Neural progenitor cell (in vitro differentiated cells): Measurements from ENCODE around the gene HOXB4.

Experiments
- EZH2 ChIP-seq: fragments of 200-600 bp; sonication (generic); IDR thresholded peaks from 2 replicates; pipeline ENCODE4 v1.6.1; 2017; ENCODE audit warnings: antibody characterized with exemption, mild to moderate bottlenecking, moderate library complexity
- EZH2phosphoT487 ChIP-seq: fragments of 200-600 bp; sonication (generic); IDR thresholded peaks from 2 replicates; pipeline ENCODE4 v1.6.1; 2017; ENCODE audit warnings: antibody characterized with exemption
- TF ChIP-seq, protein P1 (sequence below): fragments of 200-600 bp; sonication (generic); IDR thresholded peaks from 2 replicates; pipeline ENCODE4 v1.5.1; 2017; ENCODE audit warnings: antibody characterized with exemption, mild to moderate bottlenecking

DNA sequence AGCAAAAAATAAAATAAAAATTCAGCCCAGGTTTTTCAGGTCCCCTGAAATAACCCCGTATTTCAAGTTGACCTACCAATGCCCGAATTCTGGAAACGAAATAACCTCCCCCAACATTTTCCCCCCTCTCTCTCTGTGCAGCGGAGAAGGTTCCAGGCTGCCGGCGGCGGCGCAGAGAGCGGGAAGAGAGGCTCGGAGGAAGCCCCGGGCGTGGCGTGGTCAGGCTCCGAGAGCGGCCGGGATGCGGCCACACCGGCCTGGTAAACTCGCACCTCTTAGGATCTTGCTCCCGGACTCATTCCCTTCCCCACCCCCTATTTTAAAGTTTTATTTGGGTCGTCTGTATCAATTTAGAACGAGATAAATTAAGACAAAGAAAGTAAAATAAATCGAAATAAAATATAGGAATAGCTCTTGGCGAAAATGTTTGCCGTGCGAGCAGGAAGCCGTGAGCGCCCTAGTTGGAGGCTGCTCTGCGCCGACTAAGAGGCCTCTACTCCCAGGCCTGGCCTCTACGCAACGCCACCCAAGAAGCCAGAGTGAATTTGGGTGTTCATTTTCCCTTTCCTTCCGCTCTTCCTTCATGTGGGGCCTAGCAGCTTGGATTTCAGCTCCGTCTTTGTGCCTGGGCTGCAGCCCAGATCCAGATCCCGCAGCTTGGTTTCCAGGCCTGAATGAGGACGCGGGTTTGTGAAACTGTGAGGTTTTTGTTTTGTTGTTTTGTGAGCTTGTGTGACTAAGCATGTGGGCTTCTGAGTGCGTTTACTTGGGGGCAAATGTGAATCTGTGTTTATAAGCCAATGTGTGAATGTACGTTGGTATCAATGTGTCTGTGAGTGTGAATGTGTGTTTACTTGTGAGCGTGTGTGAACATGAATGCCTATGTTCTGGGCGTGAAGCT, 28.1 kb upstream of the HOXB4 start:
- TF ChIP-seq, protein P1, sequence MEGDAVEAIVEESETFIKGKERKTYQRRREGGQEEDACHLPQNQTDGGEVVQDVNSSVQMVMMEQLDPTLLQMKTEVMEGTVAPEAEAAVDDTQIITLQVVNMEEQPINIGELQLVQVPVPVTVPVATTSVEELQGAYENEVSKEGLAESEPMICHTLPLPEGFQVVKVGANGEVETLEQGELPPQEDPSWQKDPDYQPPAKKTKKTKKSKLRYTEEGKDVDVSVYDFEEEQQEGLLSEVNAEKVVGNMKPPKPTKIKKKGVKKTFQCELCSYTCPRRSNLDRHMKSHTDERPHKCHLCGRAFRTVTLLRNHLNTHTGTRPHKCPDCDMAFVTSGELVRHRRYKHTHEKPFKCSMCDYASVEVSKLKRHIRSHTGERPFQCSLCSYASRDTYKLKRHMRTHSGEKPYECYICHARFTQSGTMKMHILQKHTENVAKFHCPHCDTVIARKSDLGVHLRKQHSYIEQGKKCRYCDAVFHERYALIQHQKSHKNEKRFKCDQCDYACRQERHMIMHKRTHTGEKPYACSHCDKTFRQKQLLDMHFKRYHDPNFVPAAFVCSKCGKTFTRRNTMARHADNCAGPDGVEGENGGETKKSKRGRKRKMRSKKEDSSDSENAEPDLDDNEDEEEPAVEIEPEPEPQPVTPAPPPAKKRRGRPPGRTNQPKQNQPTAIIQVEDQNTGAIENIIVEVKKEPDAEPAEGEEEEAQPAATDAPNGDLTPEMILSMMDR = no peak
- TF ChIP-seq EZH2 (peak; percentile 100), EZH2phosphoT487 (peak; percentile 92)
